HG02623 (cell line): ENCODE measurements around the gene EDC4.
A peak's percentile ranks its signal among the peaks of the same experiment; 100 is the strongest.

Source experiments
- ATAC-seq: cut with Tn5 transposase; IDR thresholded peaks from one replicate; pipeline ENCODE4 v1.9.1; 2021; ENCODE audit warnings: moderate library complexity; ENCODE audit not compliant: unreplicated experiment

Gene EDC4

DNA sequence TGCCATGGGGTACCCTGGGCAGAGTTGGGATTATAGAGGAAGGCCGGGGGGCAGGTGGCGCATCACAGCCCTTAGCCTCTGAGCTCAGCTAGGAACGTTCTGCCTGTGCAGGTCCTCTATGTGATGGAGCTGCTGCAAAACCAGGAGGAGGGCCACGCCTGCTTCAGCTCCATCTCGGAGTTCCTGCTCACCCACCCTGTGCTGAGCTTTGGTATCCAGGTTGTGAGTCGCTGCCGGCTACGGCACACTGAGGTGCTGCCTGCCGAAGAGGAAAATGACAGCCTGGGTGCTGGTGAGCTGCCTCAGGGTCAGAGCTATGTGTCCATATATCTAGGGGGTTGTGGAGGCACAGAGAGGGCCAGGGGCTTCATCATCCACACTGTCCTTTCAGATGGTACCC lies 6.0 kb downstream of the EDC4 start:
- no peak for ATAC-seq

GRCh38 chr16:67879462-67879861 lies 6.6 kb downstream of the EDC4 start:
- no peak for ATAC-seq

- no peak for ATAC-seq
Measured at GRCh38 chr16:67879936-67880335, 7.1 kb downstream of the EDC4 start.

DNA sequence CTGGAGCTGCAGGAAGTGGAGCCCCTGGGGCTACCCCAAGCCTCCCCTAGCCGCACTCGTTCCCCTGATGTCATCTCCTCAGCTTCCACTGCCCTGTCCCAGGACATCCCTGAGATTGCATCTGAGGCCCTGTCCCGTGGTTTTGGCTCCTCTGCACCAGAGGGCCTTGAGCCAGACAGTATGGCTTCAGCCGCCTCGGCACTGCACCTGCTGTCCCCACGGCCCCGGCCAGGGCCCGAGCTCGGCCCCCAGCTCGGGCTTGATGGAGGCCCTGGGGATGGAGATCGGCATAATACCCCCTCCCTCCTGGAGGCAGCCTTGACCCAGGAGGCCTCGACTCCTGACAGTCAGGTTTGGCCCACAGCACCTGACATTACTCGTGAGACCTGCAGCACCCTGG lies 7.7 kb downstream of the EDC4 start:
- no peak for ATAC-seq

GRCh38 chr16:67881621-67882161 lies 8.8 kb downstream of the EDC4 start:
- no peak for ATAC-seq

GRCh38 chr16:67882374-67883145 lies 9.7 kb downstream of the EDC4 start:
- ATAC-seq: no peak

- no peak for ATAC-seq
Measured at GRCh38 chr16:67883146-67883871, 10.5 kb downstream of the EDC4 start.

GRCh38 chr16:67883872-67884261 lies 11.0 kb downstream of the EDC4 start:
- ATAC-seq: no peak

GRCh38 chr16:67884684-67885083 lies 11.8 kb downstream of the EDC4 start, which contains the start of gene NRN1L:
Gene NRN1L, plus strand, starts transcription at chr16:67884885. Its CDS starts 19 bp downstream, at chr16:67884904.
- no peak for ATAC-seq

DNA sequence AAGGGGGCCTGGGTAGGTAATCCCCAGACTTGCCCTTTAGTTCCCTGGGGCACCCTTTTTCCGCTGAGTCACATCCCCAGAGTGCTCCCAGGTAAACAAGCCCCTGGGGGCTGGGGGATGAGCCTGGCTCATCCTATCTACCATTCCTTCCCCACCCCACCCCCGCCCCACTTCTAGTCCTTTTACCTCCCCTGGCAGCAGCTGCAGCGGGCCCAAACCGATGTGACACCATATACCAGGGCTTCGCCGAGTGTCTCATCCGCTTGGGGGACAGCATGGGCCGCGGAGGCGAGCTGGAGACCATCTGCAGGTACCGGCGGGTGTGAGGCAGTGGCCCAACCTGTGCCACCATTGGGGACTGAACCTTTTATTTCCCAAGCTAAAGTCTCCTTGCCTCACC lies 12.7 kb downstream of the EDC4 start:
- no peak for ATAC-seq

GRCh38 chr16:67885976-67886375 lies 13.1 kb downstream of the EDC4 start:
- ATAC-seq: no peak

GRCh38 chr16:67886387-67886786 lies 13.5 kb downstream of the EDC4 start:
- ATAC-seq: no peak

DNA sequence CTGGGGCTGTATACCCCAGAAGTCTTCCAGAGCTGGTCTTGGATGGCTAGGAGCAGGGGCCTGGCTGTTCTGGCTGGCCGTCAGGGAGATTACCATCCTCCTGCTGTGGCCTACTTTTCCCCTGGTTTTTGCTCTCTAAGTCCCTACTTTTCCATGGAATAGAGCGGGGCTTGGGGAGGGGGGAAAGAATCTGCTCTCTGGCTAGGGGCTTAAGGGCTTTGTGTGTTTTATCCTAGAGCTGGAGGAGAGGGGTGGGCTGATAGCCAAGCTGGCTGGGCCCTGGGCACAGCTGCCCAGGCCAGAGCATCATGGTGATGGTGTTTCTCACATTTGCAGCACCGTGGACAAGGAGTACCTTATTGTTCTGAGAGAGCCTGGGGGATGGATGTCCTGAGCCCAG lies 15.5 kb downstream of the EDC4 start:
- ATAC-seq: no peak

DNA sequence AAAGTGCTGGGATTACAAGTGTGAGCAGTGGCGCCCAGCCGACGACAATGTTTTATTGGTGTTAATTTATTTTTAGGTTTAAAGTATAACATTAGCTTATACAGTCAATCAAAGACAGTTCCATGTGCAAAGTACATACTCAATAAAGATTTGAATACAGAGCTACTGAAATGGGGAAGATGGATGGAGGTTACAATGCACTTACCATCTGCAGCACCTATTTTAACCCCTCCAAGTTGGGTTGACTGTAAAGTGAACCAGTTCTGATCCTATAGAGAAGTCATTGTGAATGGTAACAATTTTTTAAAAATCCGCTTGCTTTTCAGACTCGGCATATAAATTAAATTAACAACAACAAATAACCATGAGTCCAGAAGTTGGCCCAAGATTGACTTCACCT lies 19.5 kb downstream of the EDC4 start:
- ATAC-seq: no peak

DNA sequence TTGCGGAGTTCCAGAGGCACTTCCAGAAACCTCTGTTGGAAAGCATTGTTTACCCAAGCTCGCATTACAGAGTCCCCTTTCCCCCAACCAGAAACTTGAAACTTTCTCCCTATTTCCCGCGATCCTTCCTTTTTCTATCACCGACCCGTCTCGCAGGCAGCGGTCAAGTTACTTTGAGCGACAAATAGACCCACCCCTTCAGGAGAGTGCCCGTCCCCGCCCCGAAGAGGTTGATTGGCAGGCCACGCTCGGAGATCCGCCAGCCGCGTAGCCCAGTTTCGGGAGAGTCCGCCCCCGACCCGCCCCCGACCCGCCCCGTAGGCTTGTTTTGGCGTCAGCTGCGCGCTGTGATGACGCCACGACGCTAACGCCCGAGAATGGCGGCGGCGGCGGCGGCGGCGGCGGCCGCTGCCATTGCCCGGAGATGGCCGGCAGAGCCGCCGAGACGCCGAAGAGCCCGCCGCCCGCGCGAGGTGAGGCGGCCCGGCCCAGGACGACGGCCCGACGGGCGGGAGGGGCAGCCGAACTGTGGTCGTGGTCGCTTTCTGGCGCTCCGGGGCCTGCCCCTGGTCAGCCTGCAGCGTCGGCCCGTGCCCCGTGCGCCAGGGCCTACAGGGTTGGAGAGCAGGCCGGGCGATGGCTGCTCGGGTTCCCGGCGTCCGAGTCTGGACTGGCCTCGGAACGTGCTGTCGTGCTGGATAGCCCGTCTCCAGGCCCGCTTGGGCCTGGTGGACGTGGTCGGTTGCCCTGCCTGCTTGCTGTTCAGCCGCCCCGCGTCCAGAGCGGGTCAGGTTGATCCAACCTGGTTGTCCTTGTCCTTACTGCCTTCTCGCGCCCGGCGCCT lies 20.3 kb downstream of the EDC4 start, which contains the start of gene PSKH1:
PSKH1 (plus strand) TSS at position 356 of the 844 bp plus-strand sequence. CDS start 15,496 bp downstream, outside the sequence.
- ATAC-seq: peak; percentile 85

DNA sequence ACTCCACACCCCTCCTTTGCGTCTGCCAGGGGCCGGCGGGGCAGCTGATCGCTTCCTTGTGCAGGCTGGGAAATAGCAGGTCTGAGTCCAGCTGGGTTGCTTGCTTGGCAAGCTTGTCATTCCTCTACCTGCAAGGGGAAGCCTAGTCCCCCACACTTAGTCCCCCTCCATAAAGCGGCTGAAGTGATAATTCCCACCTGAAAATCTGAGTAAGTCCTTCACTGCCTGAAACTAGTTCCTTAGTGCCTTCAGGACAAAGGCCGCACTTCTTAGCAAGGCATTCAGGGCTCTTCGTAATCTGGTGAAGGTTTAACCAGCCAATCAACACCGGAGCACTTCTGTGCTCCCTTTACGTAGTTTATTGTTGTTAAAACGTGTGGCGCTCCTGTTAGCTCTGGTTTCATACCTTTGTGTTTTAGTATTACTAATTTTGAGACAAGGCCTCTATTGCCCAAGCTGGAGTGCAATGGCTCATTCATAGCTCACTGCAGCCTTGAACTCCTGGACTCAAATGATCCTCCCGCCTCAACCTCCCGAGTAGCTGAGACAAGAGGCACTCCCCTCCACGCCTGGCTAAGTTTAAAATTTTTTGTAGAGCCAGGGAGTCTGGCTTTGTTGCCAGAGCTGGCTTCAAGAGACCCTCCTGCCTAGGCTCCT lies 21.0 kb downstream of the EDC4 start:
- ATAC-seq: no peak

DNA sequence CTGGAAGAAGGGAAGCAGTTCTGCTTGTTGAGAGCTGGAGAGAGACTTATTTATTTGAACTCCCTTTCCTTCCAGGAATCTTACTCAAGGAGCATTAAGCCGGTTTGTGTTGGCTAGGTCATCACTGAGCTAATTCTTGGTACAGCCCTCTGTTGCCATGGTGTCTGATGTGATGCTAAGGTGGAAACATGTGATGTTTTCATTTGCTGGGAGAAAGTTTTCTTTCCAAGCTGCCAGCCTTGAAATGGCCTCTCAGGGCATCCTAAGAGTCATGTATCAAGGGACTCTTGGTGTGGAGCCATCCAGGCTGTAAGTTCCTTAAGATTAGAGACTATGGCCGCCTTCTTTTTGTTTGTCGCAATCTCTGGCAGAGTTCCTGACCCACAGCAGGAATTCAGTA lies 24.4 kb downstream of the EDC4 start:
- no peak for ATAC-seq

- ATAC-seq: no peak
Measured at GRCh38 chr16:67901734-67902133, 28.9 kb downstream of the EDC4 start.

DNA sequence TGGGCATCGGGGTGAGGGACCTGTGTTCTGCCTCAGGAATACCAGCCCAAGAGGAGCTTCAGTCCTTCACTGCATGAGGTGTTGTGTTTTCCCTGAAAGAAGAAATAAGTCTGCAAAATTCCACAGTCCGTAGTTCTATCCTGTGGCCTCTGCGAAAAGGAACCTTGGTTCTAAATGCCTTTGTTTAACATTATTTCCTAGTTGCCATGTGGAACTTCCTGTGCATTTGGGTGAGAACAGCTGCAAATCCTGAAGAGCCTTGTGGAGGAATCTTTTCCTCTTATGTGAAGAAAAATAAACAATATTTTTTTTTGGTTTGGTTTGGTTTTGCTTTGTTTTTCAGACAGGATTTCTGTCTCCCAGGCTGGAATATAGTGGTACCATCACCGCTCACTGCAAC lies 30.0 kb downstream of the EDC4 start:
- ATAC-seq: no peak

- no peak for ATAC-seq
Measured at GRCh38 chr16:67907397-67908180, 34.7 kb downstream of the EDC4 start.
